Nephron (organoid): ENCODE results near the gene PRKCA.
"Not testable (repeated sequence)": the region's sequence is repeated elsewhere in the genome, so short reads cannot be mapped to it uniquely, and the experiment has no call there.

Experiments
- H3K27ac Mint-ChIP-seq, 3 experiments: 2 replicates each; pipeline ENCODE4 v1.8.0; 2020; ENCODE audit warnings: mixed read lengths in 3 of 3, mild to moderate bottlenecking in 2 of 3, moderate library complexity in 1 of 3
- H3K27me3 Mint-ChIP-seq: 2 replicates; pipeline ENCODE4 v1.8.0; 2021; ENCODE audit warnings: low read depth, mild to moderate bottlenecking, moderate library complexity, mixed read lengths
- H3K36me3 Mint-ChIP-seq: 2 replicates; pipeline ENCODE4 v1.8.0; 2020; ENCODE audit warnings: low read depth, mixed read lengths
- H3K4me1 Mint-ChIP-seq: 2 replicates; pipeline ENCODE4 v1.8.0; 2020; ENCODE audit warnings: mixed read lengths
- H3K4me3 Mint-ChIP-seq, 3 experiments: 2 replicates each; pipeline ENCODE4 v1.8.0; 2020; ENCODE audit warnings: mild to moderate bottlenecking in 3 of 3, mixed read lengths in 3 of 3, moderate library complexity in 2 of 3
- H3K9me3 Mint-ChIP-seq: 2 replicates; pipeline ENCODE4 v1.8.0; 2020; ENCODE audit warnings: mixed read lengths
- CTCF ChIP-seq, 3 experiments: fragments of 200-600 bp; sonication (generic); IDR thresholded peaks; one replicate each; pipeline ENCODE4 v1.5.0; 2021; ENCODE audit warnings: antibody characterized with exemption in 3 of 3; ENCODE audit not compliant: unreplicated experiment in 3 of 3

PRKCA gene

GRCh38 chr17:66487981-66488468 lies 185.6 kb downstream of the PRKCA start:
- no peak for TF ChIP-seq CTCF (IDR thresholded peaks at IDR 0.05; ENCODE audit: unreplicated experiment in 3 of 3)
- no peak overlapping the region for H3K4me3 Mint-ChIP-seq
- H3K27me3 Mint-ChIP-seq = no peaks in the 10 kb centered on the region
- peak overlapping the region; percentile 60 to 93 (median 62) for H3K27ac Mint-ChIP-seq
- peaks cover 10% of the 10 kb centered on the region for H3K4me1 Mint-ChIP-seq
- H3K9me3 Mint-ChIP-seq = no peaks in the 10 kb centered on the region
- no peaks in the 10 kb centered on the region for H3K36me3 Mint-ChIP-seq

GRCh38 chr17:66488864-66489263 lies 186.5 kb downstream of the PRKCA start:
- TF ChIP-seq CTCF (IDR thresholded peaks at IDR 0.05; ENCODE audit: unreplicated experiment in 3 of 3) = no peak
- Mint-ChIP-seq H3K9me3 (no peaks in the 10 kb centered on the region), H3K4me1 (peaks cover 10% of the 10 kb centered on the region), H3K4me3 (no peak overlapping the region), H3K36me3 (no peaks in the 10 kb centered on the region), H3K27ac (peak overlapping the region in 1 of 3 experiments; percentile 93), H3K27me3 (no peaks in the 10 kb centered on the region)

GRCh38 chr17:66489576-66489975 lies 187.2 kb downstream of the PRKCA start:
- not testable (repeated sequence) for H3K4me3 Mint-ChIP-seq, H3K27me3 Mint-ChIP-seq, H3K9me3 Mint-ChIP-seq, H3K4me1 Mint-ChIP-seq, H3K36me3 Mint-ChIP-seq
- H3K27ac Mint-ChIP-seq = peak overlapping the region in 1 of 3 experiments; percentile 93

- no peak for TF ChIP-seq CTCF (IDR thresholded peaks at IDR 0.05; ENCODE audit: unreplicated experiment in 3 of 3)
- H3K27ac Mint-ChIP-seq = no peak overlapping the region
- no peak overlapping the region for H3K4me3 Mint-ChIP-seq
- no peaks in the 10 kb centered on the region for H3K9me3 Mint-ChIP-seq
- H3K27me3 Mint-ChIP-seq = no peaks in the 10 kb centered on the region
- H3K36me3 Mint-ChIP-seq = no peaks in the 10 kb centered on the region
- H3K4me1 Mint-ChIP-seq = peaks cover 11% of the 10 kb centered on the region
Measured at GRCh38 chr17:66491213-66491612, 188.8 kb downstream of the PRKCA start.

GRCh38 chr17:66491665-66492064 lies 189.3 kb downstream of the PRKCA start:
- Mint-ChIP-seq H3K9me3 (no peaks in the 10 kb centered on the region), H3K4me3 (no peak overlapping the region), H3K4me1 (peaks cover 12% of the 10 kb centered on the region), H3K27me3 (no peaks in the 10 kb centered on the region), H3K27ac (no peak overlapping the region), H3K36me3 (no peaks in the 10 kb centered on the region)
- no peak for TF ChIP-seq CTCF (IDR thresholded peaks at IDR 0.05; ENCODE audit: unreplicated experiment in 3 of 3)

GRCh38 chr17:66492080-66492479 lies 189.7 kb downstream of the PRKCA start:
- no peak for TF ChIP-seq CTCF (IDR thresholded peaks at IDR 0.05; ENCODE audit: unreplicated experiment in 3 of 3)
- Mint-ChIP-seq H3K27ac (peak overlapping the region in 2 of 3 experiments; percentile 9 to 17), H3K9me3 (no peaks in the 10 kb centered on the region), H3K27me3 (no peaks in the 10 kb centered on the region), H3K4me3 (no peak overlapping the region), H3K36me3 (no peaks in the 10 kb centered on the region), H3K4me1 (peaks cover 12% of the 10 kb centered on the region)
